K562 (cell line): ENCODE data around the gene OR52K1. TPM values are rescaled to one million over a fixed set of nuclear protein-coding genes. Genes with fewer than 3 reads are reported as not detected.

Experiments used
- ATAC-seq: fragments of 200-7000 bp; cut with Tn5 transposase; 3 replicates; pipeline ENCODE4 v1.9.1; 2020; ENCODE audit warnings: moderate library complexity
- BruUV-seq: library from RNA; stranded (reverse); fragments of 400-500 nt; replicated peaks from 2 replicates; lab custom pipeline; 2021; lab: Mats Ljungman, UMichigan
- CTCF ChIA-PET: fragments of 300-600 bp; formaldehyde crosslinking; extraction: SDS; loops from one replicate; lab custom pipeline; 2021; ENCODE audit warnings: low intra/inter-chr PET ratio; lab: Yijun Ruan, JAX
- POLR2A ChIA-PET: fragments of 300-600, 350-650 bp; sonication (Branson Sonifier 250); formaldehyde crosslinking; extraction: SDS; loops from one replicate; lab custom pipeline; 2021; ENCODE audit warnings: antibody characterized with exemption, inconsistent platforms; lab: Yijun Ruan, JAX
- DNase-seq, 4 experiments: peaks; one replicate each; pipeline versions ENCODE4 v3.0.0 to v3.0.0-alpha.2; 2011 to 2018; ENCODE audit warnings: low spot score in 3 of 4, mixed read lengths in 3 of 4; ENCODE audit errors: extremely low read depth in 1 of 4
- FAIRE-seq: peaks from 2 replicates; lab custom pipeline; 2011; peaks lifted over from hg19 to GRCh38; lab: Jason Lieb, UNC
- H2AFZ ChIP-seq: 2 replicates; pipeline ENCODE4 v1.6.0; 2011; ENCODE audit warnings: low read depth, low read length, control low read depth, inconsistent platforms
- H3K27ac ChIP-seq: fragments of 200-600 bp; 3 replicates; pipeline ENCODE4 v1.8.0; 2011; ENCODE audit warnings: low read depth, mild to moderate bottlenecking, control low read depth, inconsistent platforms, low read length, moderate library complexity, mixed read lengths; ENCODE audit errors: extremely low read depth
- H3K27me3 ChIP-seq, 2 experiments: fragments of 300-600 bp in 1 of 2; 2 replicates in 1 of 2; 3 replicates in 1 of 2; pipeline versions ENCODE4 v1.6.0 to v1.8.0; 2011; ENCODE audit warnings: inconsistent platforms in 2 of 2, low read length in 2 of 2, mild to moderate bottlenecking in 1 of 2, mixed read lengths in 1 of 2, moderate library complexity in 1 of 2; ENCODE audit not compliant: control insufficient read depth in 2 of 2, insufficient read depth in 2 of 2
- H3K36me3 ChIP-seq: fragments of 300-600 bp; 3 replicates; pipeline ENCODE4 v1.8.0; 2011; ENCODE audit warnings: mild to moderate bottlenecking, low read length, inconsistent platforms; ENCODE audit not compliant: control insufficient read depth, insufficient read depth
- H3K4me1 ChIP-seq, 2 experiments: fragments of 200-600 bp in 1 of 2; replicated peaks in 1 of 2; 2 replicates in 1 of 2; 3 replicates in 1 of 2; pipeline versions ENCODE4 v1.5.1 to v1.8.0; 2011; ENCODE audit warnings: inconsistent platforms in 2 of 2, low read length in 2 of 2, mild to moderate bottlenecking in 1 of 2, mixed read lengths in 1 of 2, moderate library complexity in 1 of 2; ENCODE audit not compliant: control insufficient read depth in 2 of 2, insufficient read depth in 2 of 2
- H3K4me2 ChIP-seq: 2 replicates; pipeline ENCODE4 v1.6.1; 2011; ENCODE audit warnings: low read length, control low read depth, inconsistent platforms, mixed read lengths; ENCODE audit not compliant: insufficient read depth
- H3K4me3 ChIP-seq: fragments of 200-600 bp; sonication (generic), shearing (Covaris generic); 2 replicates; pipeline ENCODE4 v1.5.1; 2016; ENCODE audit warnings: control low read depth, inconsistent platforms
- H3K79me2 ChIP-seq: fragments of 200-600 bp; 3 replicates; pipeline ENCODE4 v1.8.0; 2011; ENCODE audit warnings: low read length, inconsistent platforms; ENCODE audit not compliant: control insufficient read depth, insufficient read depth
- H3K9ac ChIP-seq, 2 experiments: 2 replicates each; pipeline versions ENCODE4 v1.6.0 to v1.6.1; 2011; ENCODE audit warnings: low read depth in 2 of 2, low read length in 2 of 2, control low read depth in 1 of 2, inconsistent platforms in 1 of 2, mild to moderate bottlenecking in 1 of 2, mixed read lengths in 1 of 2; ENCODE audit not compliant: insufficient read depth in 1 of 2
- H3K9me1 ChIP-seq: one replicate; pipeline ENCODE4 v1.6.0; 2011; ENCODE audit warnings: inconsistent platforms, mild to moderate bottlenecking, low read length, moderate library complexity; ENCODE audit not compliant: control insufficient read depth, insufficient read depth
- H3K9me3 ChIP-seq: replicated peaks from 2 replicates; pipeline ENCODE4 v1.5.1; 2011; ENCODE audit warnings: low read depth, low read length, inconsistent platforms; ENCODE audit not compliant: control insufficient read depth, insufficient read depth
- H4K20me1 ChIP-seq: replicated peaks from 2 replicates; pipeline ENCODE4 v1.6.1; 2011; ENCODE audit warnings: low read length, inconsistent platforms, mixed read lengths; ENCODE audit not compliant: control insufficient read depth, insufficient read depth
- MNT ChIP-seq, 2 experiments: fragments of 450-650 bp; conservative IDR thresholded peaks; 2 replicates each; pipeline ENCODE4 v1.6.1; 2017; ENCODE audit warnings: mild to moderate bottlenecking in 2 of 2, moderate library complexity in 2 of 2
- SRSF9 ChIP-seq: fragments of 200-400 bp; formaldehyde crosslinking; IDR thresholded peaks from 2 replicates; pipeline ENCODE4 v1.6.1; 2017; ENCODE audit warnings: low read depth, low read length, borderline replicate concordance
- TBL1XR1 ChIP-seq, 2 experiments: IDR thresholded peaks; 2 replicates each; pipeline ENCODE4 v1.6.1; 2012; ENCODE audit warnings: improper control_type of control experiment in 2 of 2, low read length in 2 of 2, mild to moderate bottlenecking in 1 of 2
- TCFL5 ChIP-seq: fragments of 250-450 bp; sonication (Bioruptor Pico); conservative IDR thresholded peaks from 2 replicates; pipeline ENCODE4 v1.6.1; 2021; ENCODE audit warnings: mild to moderate bottlenecking, moderate library complexity, matching md5 sums
- WGBS: fragments of 100-300 bp; shearing (Covaris generic); methylation state at CpG from one replicate; pipeline ENCODE4 v1.1.6; 2016; ENCODE audit warnings: low coverage, mixed read lengths; ENCODE audit not compliant: insufficient coverage; ENCODE audit errors: missing lambda C conversion rate; 5-methylcytosine and 5-hydroxymethylcytosine counted together
- in situ Hi-C: fragments of 300-500 bp; cut with MboI; formaldehyde crosslinking; loops from 4 replicates; pipeline ENCODE4 v1.15.0; 2018; ENCODE audit warnings: inconsistent platforms, mixed read lengths
- intact Hi-C: fragments of 100-400 bp; cut with micrococcal nuclease; formaldehyde crosslinking; loops from 2 replicates; pipeline ENCODE4 v1.14.2; 2022
- polyA plus RNA-seq, 8 experiments: library from polyadenylated mRNA; depleted of rRNA in 4 of 8; stranded (reverse) in 5 of 8; unstranded in 3 of 8; fragments of >200 nt; fragmentation: Nextera tagmentation in 2 of 8; fragmentation: Illumina TruSeq in 1 of 8; extraction: Ambion mirVana in 2 of 8; extraction: Trizol in 1 of 8; gene quantifications; 2 replicates each; pipeline versions ENCODE4 v1.2.1 to v1.2.3, GENCODE V29; 2011 to 2014; ENCODE audit warnings: inconsistent platforms in 1 of 8, missing spikeins in 1 of 8
- total RNA-seq, 7 experiments: library from RNA; depleted of rRNA in 6 of 7; stranded (reverse); fragments of >200 nt in 6 of 7; fragmentation: Illumina TruSeq in 2 of 7; extraction: Trizol in 2 of 7; gene quantifications; 2 replicates each; pipeline versions ENCODE4 v1.2.1 to v1.2.3, GENCODE V29; 2011 to 2021; ENCODE audit warnings: low replicate concordance in 1 of 7

The OR52K1 gene
- total and polyA plus RNA-seq, 9 of the 15 experiments (the other 6 are each of a cell fraction or from before 2014, with no cell fraction given) = not detected

GRCh38 chr11:4491878-4492606, 9.6 kb downstream of the OR52K1 start (continued):
- TF ChIP-seq TBL1XR1 (IDR thresholded peaks at IDR 0.05; ENCODE audit: low read length in 2 of 2) = no peak
- TF ChIP-seq SRSF9 = no peak

- H3K9ac ChIP-seq = no peak overlapping the region
- TF ChIP-seq MNT (conservative IDR thresholded peaks at IDR 0.05) (0 out of 4 replicates have a peak, but pooled peaks of 1 of the 2 experiments have one; percentile 21), TCFL5 (no peak)
- no peaks in the 10 kb centered on the region for H4K20me1 ChIP-seq
- H3K4me2 ChIP-seq = no peak overlapping the region
- intact Hi-C loops = loop anchor here (1.0 kb wide), 1 partner anchor 306 kb away; no protein-coding TSS in a partner anchor
- H3K4me1 ChIP-seq = no peaks in the 10 kb centered on the region
- H3K27me3 ChIP-seq = peaks cover 12 to 20% of the 10 kb centered on the region in 2 experiments; a peak in 3 of 5 replicates
- no peak overlapping the region for H3K27ac ChIP-seq
- H3K9me1 ChIP-seq = no peaks in the 10 kb centered on the region
- no peaks in the 10 kb centered on the region for H3K79me2 ChIP-seq
- ChIA-PET CTCF (interaction anchor here (5.0 kb wide), 1 partner anchor 305 kb away, joined by 30 read pairs; no protein-coding TSS in a partner anchor), POLR2A (interaction anchor here (0.8 to 1.6 kb wide), 3 partner anchors 10 to 31 kb away, joined by 3 to 4 read pairs (median 4); no protein-coding TSS in a partner anchor)
- no peak overlapping the region for H2AFZ ChIP-seq
- H3K36me3 ChIP-seq = no peaks in the 10 kb centered on the region
- FAIRE-seq (no peak), DNase-seq (no peak), ATAC-seq (no peak)
- H3K9me3 ChIP-seq = no peaks in the 10 kb centered on the region
- H3K4me3 ChIP-seq = no peak overlapping the region
- 9% methylated on average over 5 of the region's 5 CpGs for WGBS
- no TSS peak for BruUV-seq
- in situ Hi-C loops = loop anchor here (5.0 kb wide), 1 partner anchor 306 kb away; no protein-coding TSS in a partner anchor
These were observed 11.0 kb downstream of the OR52K1 start for GRCh38 chr11:4493480-4493818.
